ENCODE measurements around the gene WWP2.
A peak's percentile ranks its signal among the peaks of the same experiment; 100 is the strongest.

DNA sequence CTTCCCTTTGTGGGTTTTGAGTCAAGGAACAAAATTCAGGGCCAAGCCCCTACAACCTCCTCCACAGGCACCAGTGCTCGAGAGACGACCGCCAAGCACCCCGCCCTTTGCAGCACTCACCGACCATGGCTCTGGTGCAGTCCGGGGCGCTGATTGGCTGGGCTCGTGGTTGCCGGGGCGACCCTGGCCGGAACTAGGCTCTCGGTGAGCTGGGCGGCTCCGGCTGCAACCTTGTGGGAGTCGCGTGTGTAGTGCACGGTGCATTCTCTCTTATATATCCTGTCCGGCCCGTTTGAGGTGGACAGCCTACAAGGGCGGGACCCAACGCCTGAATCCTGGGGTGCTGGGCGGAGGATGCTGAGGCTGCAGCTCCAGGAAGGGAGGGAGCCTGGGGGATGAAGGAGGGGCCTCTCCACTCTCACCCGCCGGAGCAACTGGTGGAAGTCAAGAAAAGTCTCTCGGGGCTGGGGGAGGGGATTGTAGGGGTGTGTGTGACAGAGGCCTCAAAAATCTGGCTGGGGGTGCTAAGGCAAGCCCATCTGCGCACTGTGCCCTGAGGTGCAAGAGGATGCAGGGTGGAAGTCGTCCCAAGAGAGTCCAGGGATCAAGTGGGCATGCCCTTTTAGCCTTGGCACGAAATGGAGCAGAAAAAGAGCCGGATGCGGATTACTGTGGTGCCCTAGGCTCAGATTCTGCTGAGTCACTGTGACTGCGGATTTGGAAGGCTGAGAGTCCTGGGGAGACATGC lies 35.6 kb upstream of the WWP2 start, which contains the start of gene NQO1:
- TF ChIP-seq, protein P1, sequence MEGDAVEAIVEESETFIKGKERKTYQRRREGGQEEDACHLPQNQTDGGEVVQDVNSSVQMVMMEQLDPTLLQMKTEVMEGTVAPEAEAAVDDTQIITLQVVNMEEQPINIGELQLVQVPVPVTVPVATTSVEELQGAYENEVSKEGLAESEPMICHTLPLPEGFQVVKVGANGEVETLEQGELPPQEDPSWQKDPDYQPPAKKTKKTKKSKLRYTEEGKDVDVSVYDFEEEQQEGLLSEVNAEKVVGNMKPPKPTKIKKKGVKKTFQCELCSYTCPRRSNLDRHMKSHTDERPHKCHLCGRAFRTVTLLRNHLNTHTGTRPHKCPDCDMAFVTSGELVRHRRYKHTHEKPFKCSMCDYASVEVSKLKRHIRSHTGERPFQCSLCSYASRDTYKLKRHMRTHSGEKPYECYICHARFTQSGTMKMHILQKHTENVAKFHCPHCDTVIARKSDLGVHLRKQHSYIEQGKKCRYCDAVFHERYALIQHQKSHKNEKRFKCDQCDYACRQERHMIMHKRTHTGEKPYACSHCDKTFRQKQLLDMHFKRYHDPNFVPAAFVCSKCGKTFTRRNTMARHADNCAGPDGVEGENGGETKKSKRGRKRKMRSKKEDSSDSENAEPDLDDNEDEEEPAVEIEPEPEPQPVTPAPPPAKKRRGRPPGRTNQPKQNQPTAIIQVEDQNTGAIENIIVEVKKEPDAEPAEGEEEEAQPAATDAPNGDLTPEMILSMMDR (IDR thresholded peaks at IDR 0.05) = no peak
- TF ChIP-seq POLR2A (IDR thresholded peaks at IDR 0.05) = peak; percentile 23 to 65 (median 50)

Measured in body of pancreas (tissue), 4 donors.